Stimulated activated CD8-positive, alpha-beta memory T cell treated with anti-CD3 and anti-CD28 coated beads, Interleukin-12 subunit alpha, Interleukin-12 subunit beta, amount 100 ng/mL, for 24 hours (primary cell): Measurements from ENCODE around the gene IFNA10.
"Not testable (repeated sequence)": the region's sequence is repeated elsewhere in the genome, so short reads cannot be mapped to it uniquely, and the experiment has no call there.

Experiments
- DNase-seq: peaks from one replicate; pipeline ENCODE4 v3.0.0-alpha.2; 2020; ENCODE audit errors: extremely low read depth

The IFNA10 gene

GRCh38 chr9:21207043-21207442 lies at the start of gene IFNA10:
IFNA10 (minus strand) TSS chr9:21207143; CDS start chr9:21207097, 46 bp downstream.
- DNase-seq = not testable (repeated sequence)

GRCh38 chr9:21255538-21256212 lies 48.7 kb upstream of the IFNA10 start:
- no peak for DNase-seq

DNA sequence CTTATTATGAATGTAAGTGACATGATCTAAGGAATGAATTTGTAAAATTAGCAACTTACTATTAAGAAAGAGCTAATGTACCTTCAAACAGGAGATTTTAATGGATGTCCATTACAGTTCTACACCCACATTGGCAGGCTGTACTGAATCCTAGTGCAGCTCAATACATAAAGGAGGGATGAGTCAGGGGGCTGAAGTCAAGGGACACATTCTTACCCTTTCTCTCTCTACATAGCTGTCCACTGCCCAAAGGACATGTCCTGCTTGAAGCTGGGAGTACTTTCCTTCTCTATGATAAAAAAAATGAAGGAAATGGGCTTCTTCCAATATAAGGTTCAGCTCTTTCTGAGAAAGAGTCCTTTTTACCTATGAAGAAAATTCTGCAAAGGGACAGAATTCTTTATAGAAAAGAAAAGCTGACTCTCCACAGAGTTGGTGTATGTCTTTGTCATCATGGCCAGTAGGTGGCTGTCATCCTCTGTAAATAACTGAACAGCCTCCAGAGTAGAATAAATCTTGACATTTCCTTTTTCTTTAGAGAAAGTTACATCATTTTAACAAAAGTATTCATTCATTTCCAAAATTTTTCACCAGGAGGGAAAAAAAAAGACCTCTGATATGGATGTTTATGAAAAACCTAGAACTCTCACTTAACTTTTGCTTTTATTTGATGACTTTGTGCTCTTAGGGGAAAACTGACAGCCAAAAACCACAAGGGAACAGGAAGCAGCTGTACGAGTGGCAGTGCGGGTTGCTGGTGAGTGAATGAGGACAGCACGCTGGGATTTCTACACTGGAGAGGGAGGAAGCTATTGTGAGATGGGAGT lies 46.0 kb upstream of the IFNA10 start:
- DNase-seq = no peak

DNA sequence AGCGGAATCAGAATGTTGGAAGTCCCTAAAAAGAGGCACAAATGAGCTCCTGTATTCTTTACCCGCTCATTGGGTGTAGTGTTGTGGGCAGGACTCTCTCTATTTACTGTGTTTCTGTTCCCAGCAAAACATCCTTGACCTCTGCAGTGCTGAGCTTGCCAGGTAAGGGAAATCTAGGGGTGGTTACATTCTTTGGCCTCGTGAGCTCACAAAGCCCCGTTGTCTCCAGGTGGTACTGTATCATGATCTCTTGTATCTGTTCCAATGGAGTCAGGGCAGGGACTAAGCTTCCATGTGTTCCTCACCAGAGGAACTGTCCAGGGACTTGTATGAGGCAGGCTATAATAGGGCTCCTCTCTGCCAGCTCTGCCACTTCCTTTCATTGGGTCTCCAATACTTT lies 44.7 kb upstream of the IFNA10 start:
- no peak for DNase-seq

GRCh38 chr9:21251190-21251589 lies 44.2 kb upstream of the IFNA10 start:
- no peak for DNase-seq

DNA sequence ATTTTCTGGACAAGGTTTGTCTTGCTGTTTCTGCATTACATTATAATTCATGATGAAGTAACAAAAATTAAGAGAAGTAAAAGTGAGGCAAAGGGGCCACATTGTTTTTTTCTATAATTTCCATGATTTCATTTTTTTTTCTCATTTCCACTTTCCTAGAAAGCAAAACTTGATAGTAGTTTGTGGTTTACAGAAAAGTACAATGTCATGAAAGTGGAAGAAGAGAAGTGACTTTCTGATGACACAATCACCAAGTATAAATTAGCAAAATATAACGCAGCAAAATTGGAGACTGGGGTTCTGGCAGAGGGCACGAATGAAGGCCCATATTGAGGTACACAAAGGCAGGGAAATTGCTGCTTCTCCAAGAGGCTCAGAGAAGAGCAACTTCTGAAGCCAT lies 37.9 kb upstream of the IFNA10 start:
- DNase-seq = no peak

- no peak for DNase-seq
These were observed 33.0 kb upstream of the IFNA10 start, which contains the start of gene IFNA14 for GRCh38 chr9:21239911-21240310. IFNA14 (minus strand) TSS chr9:21240005; CDS start chr9:21239935, 70 bp downstream.

GRCh38 chr9:21236360-21236714 lies 29.4 kb upstream of the IFNA10 start:
- not testable (repeated sequence) for DNase-seq

- DNase-seq = not testable (repeated sequence)
These were observed 28.8 kb upstream of the IFNA10 start for GRCh38 chr9:21235468-21236359.

DNA sequence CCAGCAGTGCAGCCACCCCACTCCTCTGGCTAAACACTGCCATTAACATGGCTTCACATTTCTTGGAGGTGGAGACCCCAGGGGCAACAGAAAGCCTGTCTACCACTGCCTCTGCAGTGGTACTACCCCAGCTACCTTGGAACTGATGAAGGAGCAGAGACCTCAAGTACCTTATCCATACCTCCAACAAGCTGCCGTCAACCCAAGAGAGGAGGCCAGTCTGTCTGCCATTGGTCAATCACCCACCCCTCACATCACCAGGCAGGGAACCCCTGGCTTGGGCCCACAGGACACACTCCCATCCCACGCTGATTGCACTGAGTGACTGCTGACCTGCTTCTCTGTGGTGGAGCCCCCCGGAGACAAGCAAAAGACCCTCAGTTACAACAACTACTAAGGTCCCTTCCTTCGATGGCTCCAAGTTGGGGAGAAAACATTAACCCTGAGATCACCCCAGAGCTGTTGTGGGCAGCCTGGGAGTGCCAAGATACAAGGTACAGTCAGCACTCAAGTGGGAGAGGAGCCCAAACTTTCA lies 27.3 kb upstream of the IFNA10 start:
- DNase-seq = no peak

DNA sequence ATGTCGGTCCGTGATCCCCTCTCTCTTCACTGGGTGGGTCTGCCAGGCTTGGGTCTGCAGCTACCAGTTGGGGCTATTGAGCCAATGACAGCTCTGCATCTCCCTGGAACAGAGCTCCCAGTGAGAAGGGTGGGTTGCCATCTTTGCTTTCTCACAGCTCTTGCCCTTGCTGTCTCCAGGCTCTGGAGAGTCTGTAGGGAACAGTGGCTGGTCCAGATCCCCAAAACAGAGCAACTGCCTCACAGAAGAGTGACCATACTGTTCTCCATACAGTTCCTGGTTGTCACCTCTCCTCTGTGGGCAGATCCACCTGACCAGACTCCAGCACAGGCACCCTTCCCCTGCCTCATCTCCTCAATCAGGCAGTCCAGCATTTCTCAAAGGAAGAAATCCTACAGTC lies 26.3 kb upstream of the IFNA10 start:
- DNase-seq = no peak

DNA sequence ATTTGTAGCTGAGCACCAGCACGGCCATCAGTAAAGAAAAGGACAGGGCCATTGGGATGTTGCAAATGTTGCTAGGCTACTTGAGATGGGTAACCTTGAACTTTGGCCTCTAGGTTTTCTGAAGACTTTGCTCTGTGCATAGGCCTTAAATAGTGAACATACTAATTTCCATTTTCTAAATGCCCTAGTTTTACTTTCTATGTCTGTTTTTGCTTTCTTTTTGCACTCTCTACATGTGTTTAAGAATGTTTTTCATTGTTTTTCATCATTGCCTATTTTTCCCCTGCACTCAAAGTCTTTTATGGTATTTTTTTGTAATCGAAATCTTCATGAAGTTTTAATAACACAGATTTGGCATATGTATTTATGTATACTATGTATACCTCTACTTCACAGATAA lies 21.2 kb upstream of the IFNA10 start, which contains the start of gene IFNA17:
Gene IFNA17 (minus strand): TSS at position 101 of the 400 bp plus-strand sequence. CDS start 49 bp downstream, at position 52.
- no peak for DNase-seq

DNA sequence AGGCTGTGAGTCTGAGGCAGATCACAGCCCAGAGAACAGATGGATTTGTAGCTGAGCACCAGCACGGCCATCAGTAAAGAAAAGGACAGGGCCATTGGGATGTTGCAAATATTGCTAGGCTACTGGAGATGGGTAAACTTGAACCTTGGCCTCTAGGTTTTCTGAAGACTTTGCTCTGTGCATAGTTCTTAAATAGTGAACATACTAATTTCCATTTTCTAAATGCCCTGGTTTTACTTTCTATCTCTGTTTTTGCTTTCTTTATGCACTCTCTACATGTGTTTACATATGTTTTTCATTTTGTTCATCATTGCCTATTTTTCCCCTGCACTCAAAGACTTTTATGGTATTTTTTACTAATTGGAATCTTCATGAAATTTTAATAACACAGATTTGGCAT lies 10.3 kb upstream of the IFNA10 start, which contains the start of gene IFNA16:
Gene IFNA16 (minus strand): TSS at position 101 of the 400 bp plus-strand sequence. CDS start 6 bp downstream, at position 95.
- not testable (repeated sequence) for DNase-seq

DNA sequence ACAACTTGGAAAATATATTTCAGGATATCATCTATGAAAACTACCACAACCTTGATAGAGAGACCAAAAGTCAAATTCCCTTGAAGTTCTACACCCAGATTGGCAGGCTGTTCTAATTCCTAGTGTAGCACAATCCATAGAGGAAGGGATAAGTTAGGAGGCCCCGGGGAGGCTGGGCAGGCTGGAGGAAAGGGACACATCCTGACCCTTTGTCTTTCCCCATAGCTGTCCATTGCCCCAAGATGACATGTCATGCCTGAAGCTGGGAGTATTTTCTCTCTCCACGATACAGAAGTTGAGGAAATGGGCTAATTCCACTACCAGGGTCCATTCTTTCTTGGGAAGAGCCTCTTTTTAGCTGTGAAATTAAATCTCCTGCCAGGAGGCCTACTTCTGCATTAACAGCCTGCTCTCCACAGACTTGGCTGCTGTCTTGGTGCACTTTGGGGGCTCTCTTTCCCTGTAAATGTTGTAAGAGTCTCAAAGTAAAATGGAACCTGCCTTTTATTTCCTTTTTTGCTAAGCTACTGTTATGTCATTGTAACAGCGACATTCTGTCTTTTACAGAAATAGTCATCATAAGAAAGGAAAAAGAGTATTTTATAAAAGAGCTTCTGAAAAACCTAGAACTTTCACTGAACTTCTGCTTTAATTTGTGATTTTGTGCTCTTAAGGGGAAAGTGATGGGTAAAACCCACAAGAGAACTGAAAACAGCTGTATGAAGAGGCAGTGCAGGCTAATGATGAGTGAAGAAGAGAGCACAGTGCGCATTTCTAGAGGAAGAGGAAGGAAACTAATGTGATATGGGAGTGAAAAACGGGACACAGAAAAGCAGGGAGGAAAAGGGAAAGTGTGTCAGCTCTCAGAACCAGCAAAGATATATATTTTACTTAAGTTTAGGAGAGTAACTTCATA lies 6.7 kb upstream of the IFNA10 start:
- not testable (repeated sequence) for DNase-seq

- DNase-seq = not testable (repeated sequence)
These were observed 5.2 kb upstream of the IFNA10 start for GRCh38 chr9:21212160-21212559.

DNA sequence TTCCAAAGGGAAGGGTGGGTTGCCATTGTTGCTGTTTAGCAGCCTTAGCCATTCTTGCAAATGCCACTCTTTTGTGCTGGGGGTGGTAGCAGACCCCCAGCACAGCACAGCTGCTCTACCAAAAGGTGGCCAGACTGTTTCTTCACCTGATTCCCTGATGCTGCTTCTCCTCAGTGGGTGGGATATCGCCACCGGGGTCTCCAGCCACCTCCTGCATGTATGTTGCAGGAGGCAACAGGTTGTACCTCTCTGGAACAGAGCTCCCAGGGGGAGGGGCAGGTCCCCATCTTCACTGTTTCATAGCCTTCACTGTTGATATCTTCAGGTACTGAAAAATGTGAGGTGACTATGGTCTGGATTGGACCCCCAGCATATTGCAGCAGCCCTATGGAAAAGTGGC lies 3.8 kb upstream of the IFNA10 start:
- DNase-seq = not testable (repeated sequence)

DNA sequence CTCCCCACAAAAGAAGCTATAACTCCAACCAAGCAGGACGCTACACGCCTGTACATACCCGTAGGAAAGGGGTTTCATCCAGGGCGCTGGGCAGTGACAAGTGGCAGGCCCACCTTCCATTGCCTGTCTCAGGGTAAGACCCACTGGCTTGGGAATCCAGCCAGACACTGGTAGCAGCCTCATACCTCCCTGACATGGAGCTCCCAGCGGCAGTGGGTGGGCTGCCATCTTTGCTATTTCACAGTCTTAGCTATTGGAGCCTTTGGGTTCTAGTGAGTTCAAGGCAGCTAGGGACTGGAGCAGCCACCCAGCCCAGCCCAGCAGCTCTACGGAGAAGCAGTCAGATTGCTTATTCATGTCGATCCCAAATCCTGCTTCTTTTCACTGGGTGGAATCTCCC lies 3.4 kb upstream of the IFNA10 start:
- no peak for DNase-seq

DNA sequence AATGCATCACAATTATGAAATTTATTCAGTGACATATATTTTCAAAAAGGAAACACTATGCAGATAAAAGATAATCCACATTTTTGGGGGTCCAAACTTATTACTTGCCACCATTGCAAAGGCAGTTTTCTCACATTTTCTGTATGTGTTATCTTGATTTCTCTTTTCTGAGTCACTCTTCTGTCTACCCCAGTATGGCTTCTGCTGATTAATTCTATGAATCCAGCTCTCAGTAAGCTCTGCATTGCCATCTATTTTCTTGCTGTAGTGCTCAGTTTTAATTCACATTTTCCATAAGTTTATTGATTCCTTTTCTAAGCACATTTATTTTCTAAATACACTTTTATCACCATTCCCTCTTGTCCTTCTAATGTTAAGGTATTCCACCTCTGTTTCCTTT lies 1.7 kb downstream of the IFNA10 start:
- DNase-seq = no peak

GRCh38 chr9:21202105-21202504 lies 4.8 kb downstream of the IFNA10 start, which contains the start of gene IFNA7:
IFNA7 (minus strand) TSS chr9:21202205; CDS start chr9:21202165, 40 bp downstream.
- not testable (repeated sequence) for DNase-seq
